Subcutaneous preadipocyte (primary cell): ENCODE results near the gene ZSCAN5B. TPM values are rescaled to one million over a fixed set of nuclear protein-coding genes. Genes with fewer than 3 reads are reported as not detected.

ENCODE experiments used
- total RNA-seq: library from RNA; depleted of rRNA; stranded (reverse); fragments of >200 nt; gene quantifications from 2 replicates; pipeline ENCODE4 v1.2.3, GENCODE V29; 2012

Gene ZSCAN5B
- total RNA-seq = not detected in 2 replicates

GRCh38 chr19:56197646-56198045 is at the start of gene ZSCAN5B:
ZSCAN5B (minus strand) TSS chr19:56197783; CDS start chr19:56193052, 4,731 bp downstream.

GRCh38 chr19:56201973-56202372 is 4.4 kb upstream of the ZSCAN5B start, which contains the start of gene ZSCAN5C:
ZSCAN5C (plus strand) TSS chr19:56202273; CDS start chr19:56205914, 3,641 bp downstream.

GRCh38 chr19:56175861-56176307 is 21.7 kb downstream of the ZSCAN5B start, which contains the start of gene GALP:
GALP (plus strand) TSS chr19:56176008; CDS start chr19:56177109, 1,101 bp downstream.

DNA sequence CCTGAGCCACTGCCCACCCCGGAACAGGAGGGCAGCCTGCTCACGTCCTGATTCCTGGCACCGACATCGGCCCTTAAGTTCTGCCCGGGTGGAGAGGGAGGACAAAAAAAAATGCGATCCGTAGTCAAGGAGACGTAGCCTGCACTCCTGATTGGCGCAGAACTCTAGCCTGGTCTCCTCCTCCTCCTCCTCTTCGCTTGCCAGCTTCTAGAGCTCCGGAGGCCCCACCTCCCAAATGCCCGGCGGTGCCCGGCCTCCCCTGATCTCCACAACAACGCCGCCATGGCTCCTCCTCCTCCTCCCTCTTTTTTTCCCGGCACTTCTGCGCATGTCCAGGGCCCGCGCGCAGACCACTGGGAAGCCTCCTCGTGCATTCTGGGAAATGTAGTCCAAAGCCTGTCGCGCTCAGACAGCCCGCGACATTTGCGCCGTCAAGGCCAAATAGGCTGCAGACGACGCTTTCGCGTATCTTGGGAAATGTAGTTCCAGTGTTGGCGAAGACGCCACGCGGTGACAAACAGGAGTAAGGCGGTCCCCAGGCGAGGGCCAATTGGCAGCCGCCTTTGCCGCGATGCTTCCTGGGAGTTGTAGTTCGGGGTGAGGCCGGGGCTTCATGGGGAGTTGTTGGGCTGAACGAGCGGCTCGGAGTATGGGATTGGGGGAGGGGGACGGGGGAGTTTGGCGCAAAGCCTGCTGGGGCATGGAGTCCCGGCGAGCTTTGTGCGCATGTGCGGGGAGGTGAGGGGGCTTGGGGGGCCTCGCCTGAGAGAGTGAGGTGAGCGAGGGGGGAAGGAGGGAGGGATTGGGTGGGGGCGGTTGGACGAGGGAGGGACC is 56.8 kb downstream of the ZSCAN5B start, which contains the start of gene ZNF444:
Gene ZNF444, plus strand, starts transcription at position 705 of the 834 bp plus-strand sequence. CDS start 5,625 bp downstream, outside the sequence.

Other genes starting within 250 kb of the ZSCAN5B start
- not detected in 2 replicates for gene NLRP8, start 250.0 kb downstream of the ZSCAN5B start, total RNA-seq
- gene NLRP5, start 211.0 kb downstream of the ZSCAN5B start, total RNA-seq = not detected in 2 replicates
- gene ZNF787, start 76.5 kb downstream of the ZSCAN5B start, total RNA-seq = 26.5 and 39.7 TPM in 2 replicates
- 11.3 and 15.1 TPM in 2 replicates for gene ZNF444, start 56.5 kb downstream of the ZSCAN5B start, total RNA-seq
- gene GALP, start 21.8 kb downstream of the ZSCAN5B start, total RNA-seq = not detected in 2 replicates
- gene ZSCAN5C, start 4.5 kb upstream of the ZSCAN5B start, total RNA-seq = not detected in 2 replicates
- gene EDDM13, start 75.0 kb upstream of the ZSCAN5B start, total RNA-seq = not detected in 2 replicates
- 5.9 and 7.0 TPM in 2 replicates for gene ZSCAN5A, start 117.1 kb upstream of the ZSCAN5B start, total RNA-seq
- gene ZNF582, start 195.8 kb upstream of the ZSCAN5B start, total RNA-seq = 1.4 and 2.2 TPM in 2 replicates
- 3.3 and 4.3 TPM in 2 replicates for gene ZNF583, start 206.5 kb upstream of the ZSCAN5B start, total RNA-seq